ENCODE measurements around the gene TUBE1. TPM values are rescaled to one million over a fixed set of nuclear protein-coding genes. Genes with fewer than 3 reads are reported as not detected.
A peak's percentile ranks its signal among the peaks of the same experiment; 100 is the strongest.

TUBE1 gene
- total and polyA plus RNA-seq, 2 donors (not counting 3 experiments of a cell fraction or from before 2014, with no cell fraction given), result 6.7 to 15.8 TPM

DNA sequence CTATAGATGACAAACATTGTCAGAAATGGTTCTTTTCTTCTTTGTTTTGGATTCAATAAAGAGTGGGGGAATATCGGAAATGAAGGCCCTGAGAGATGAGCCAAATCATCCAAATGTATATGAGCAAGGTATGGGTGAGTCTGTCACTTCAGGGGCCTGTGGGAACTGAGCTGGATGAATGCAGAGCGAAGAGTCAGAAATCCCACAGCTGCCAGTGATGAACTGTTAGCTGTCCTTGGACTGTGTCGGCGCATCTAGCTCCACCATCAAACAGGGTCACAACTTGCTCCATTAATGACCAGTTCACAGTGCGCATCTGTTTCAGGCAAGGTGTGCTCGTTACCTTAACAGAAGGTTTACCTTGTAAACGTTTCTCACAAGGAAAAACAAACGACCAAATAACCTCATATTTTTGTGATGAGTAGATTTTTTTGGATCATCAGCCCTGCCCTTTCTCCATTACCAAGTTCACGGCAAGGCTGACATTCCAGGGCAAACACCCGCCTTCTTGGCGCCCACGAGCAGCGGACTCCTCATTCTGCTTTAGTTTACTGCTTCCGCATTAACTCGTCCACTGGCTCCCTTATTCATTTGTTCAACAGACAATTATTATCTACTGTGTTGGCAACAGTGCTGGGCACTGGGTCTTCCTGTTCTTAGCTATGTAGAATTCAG lies 48.4 kb downstream of the TUBE1 start:
- Histone ChIP-seq H3K9me3 (replicated peaks; ENCODE audit: control insufficient read depth, insufficient read depth, low read length) (no peaks in the 10 kb centered on the region), H4K20me1 (replicated peaks; ENCODE audit: control insufficient read depth, extremely low read depth, insufficient read depth, low read length) (no peaks in the 10 kb centered on the region), H3K4me2 (ENCODE audit: insufficient read depth, low read length) (no peak overlapping the region), H3K9me1 (replicated peaks; ENCODE audit: control insufficient read depth, extremely low read depth, insufficient read depth, low read length) (no peaks in the 10 kb centered on the region), H2AFZ (ENCODE audit: low read depth, low read length) (no peak overlapping the region), H3K36me3 (ENCODE audit: control insufficient read depth in 2 of 2, extremely low read depth in 1 of 2, insufficient read depth in 2 of 2, low read length in 2 of 2) (no peaks in the 10 kb centered on the region), H3K4me1 (ENCODE audit: control insufficient read depth, extremely low read depth, insufficient read depth, low read length) (peaks cover 47% of the 10 kb centered on the region), H3K79me2 (ENCODE audit: control insufficient read depth, insufficient read depth, low read length) (no peaks in the 10 kb centered on the region), H3K9ac (replicated peaks; ENCODE audit: extremely low read depth, insufficient read depth, low read length) (peak overlapping the region; percentile 53), H3K27me3 (ENCODE audit: control insufficient read depth in 2 of 2, insufficient read depth in 2 of 2, low read length in 2 of 2) (no peaks in the 10 kb centered on the region), H3K4me3 (replicated peaks in 1 of 3; ENCODE audit: insufficient read depth in 1 of 3, low read depth in 1 of 3, low read length in 3 of 3) (no peak overlapping the region), H3K27ac (ENCODE audit: insufficient read depth, low read depth, low read length) (peak overlapping the region; percentile 87)
- CTCF ChIA-PET, result interaction anchor here (1.2 to 2.0 kb wide), 5 partner anchors 22 to 329 kb away, joined by 3 to 13 read pairs (median 3); no protein-coding TSS in a partner anchor
- POLR2A ChIA-PET, result no interaction called here
- no peak for FAIRE-seq
- dilution Hi-C loops (cut with MboI; ENCODE audit: extremely low pct_ligation_motif_present, low sequenced_read_pairs), result no loop called here
- TF ChIP-seq MYC (IDR thresholded peaks at IDR 0.05; ENCODE audit: low read depth, low read length) (no peak), FOS (IDR thresholded peaks at IDR 0.05; ENCODE audit: borderline replicate concordance, insufficient read depth, low read length) (no peak), MAX (IDR thresholded peaks at IDR 0.05; ENCODE audit: insufficient read depth, insufficient read length) (no peak), CTCF (IDR thresholded peaks at IDR 0.05; ENCODE audit: extremely low read depth in 1 of 2, insufficient read depth in 1 of 2, low read depth in 1 of 2, low read length in 2 of 2) (no peak), EZH2 (IDR thresholded peaks at IDR 0.05; ENCODE audit: borderline replicate concordance, low read depth, low read length, severe bottlenecking) (no peak), JUN (IDR thresholded peaks at IDR 0.05; ENCODE audit: borderline replicate concordance, insufficient read depth, insufficient read length, low read depth) (no peak), POLR2A (IDR thresholded peaks at IDR 0.05; ENCODE audit: low read depth, low read length) (no peak), POLR2AphosphoS5 (IDR thresholded peaks at IDR 0.05; ENCODE audit: insufficient read depth, low read depth, low read length) (no peak), GATA2 (IDR thresholded peaks at IDR 0.05; ENCODE audit: insufficient read depth, insufficient read length, low read depth, low read length) (no peak)
- no TSS peak for BruUV-seq (replicated peaks)
- no peak for DNase-seq (ENCODE audit: low read depth, low spot score)
- intact Hi-C loops (cut with micrococcal nuclease), result no loop called here

Data from endothelial cell of umbilical vein (primary cell).